Measurements from ENCODE around the gene ASB6. TPM values are rescaled to one million over a fixed set of nuclear protein-coding genes. Genes with fewer than 3 reads are reported as not detected.

Gene ASB6
- total RNA-seq, 1 donor, result 20.3 TPM

- H3K4me3 ChIP-seq (ENCODE audit: low read depth, low read length), result peak overlapping the region; percentile 61
- no peak for TF ChIP-seq CTCF (IDR thresholded peaks at IDR 0.05; ENCODE audit: insufficient read depth, low read depth, low read length)
- no peak for DNase-seq (ENCODE audit: low read depth)
Measured at GRCh38 chr9:129610213-129610472, 31.8 kb downstream of the ASB6 start.

- H3K4me3 ChIP-seq (ENCODE audit: low read depth, low read length), result no peak overlapping the region
- TF ChIP-seq CTCF (IDR thresholded peaks at IDR 0.05; ENCODE audit: insufficient read depth, low read depth, low read length), result no peak
- peak; percentile 51 for DNase-seq (ENCODE audit: low read depth)
Measured at GRCh38 chr9:129609486-129610212, 32.3 kb downstream of the ASB6 start.

- no peak overlapping the region for H3K4me3 ChIP-seq (ENCODE audit: low read depth, low read length)
- no peak for DNase-seq (ENCODE audit: low read depth)
- TF ChIP-seq CTCF (IDR thresholded peaks at IDR 0.05; ENCODE audit: insufficient read depth, low read depth, low read length), result no peak
Measured at GRCh38 chr9:129608561-129609481, 33.1 kb downstream of the ASB6 start.

GRCh38 chr9:129607027-129607387 is 34.9 kb downstream of the ASB6 start:
- DNase-seq (ENCODE audit: low read depth), result no peak
- no peak for TF ChIP-seq CTCF (IDR thresholded peaks at IDR 0.05; ENCODE audit: insufficient read depth, low read depth, low read length)
- H3K4me3 ChIP-seq (ENCODE audit: low read depth, low read length), result no peak overlapping the region

GRCh38 chr9:129606161-129607026 is 35.6 kb downstream of the ASB6 start:
- no peak for TF ChIP-seq CTCF (IDR thresholded peaks at IDR 0.05; ENCODE audit: insufficient read depth, low read depth, low read length)
- H3K4me3 ChIP-seq (ENCODE audit: low read depth, low read length), result no peak overlapping the region
- DNase-seq (ENCODE audit: low read depth), result peak; percentile 81

GRCh38 chr9:129604766-129605163 is 37.2 kb downstream of the ASB6 start:
- no peak for DNase-seq (ENCODE audit: low read depth)
- no peak for TF ChIP-seq CTCF (IDR thresholded peaks at IDR 0.05; ENCODE audit: insufficient read depth, low read depth, low read length)
- H3K4me3 ChIP-seq (ENCODE audit: low read depth, low read length), result no peak overlapping the region
